HepG2 (cell line): ENCODE data around the gene CCDC197. TPM values are rescaled to one million over a fixed set of nuclear protein-coding genes. Genes with fewer than 3 reads are reported as not detected.

Experiments
- ATAC-seq: fragments of 200-7000 bp; cut with Tn5 transposase; 3 replicates; pipeline ENCODE4 v1.9.1; 2020; ENCODE audit warnings: mild to moderate bottlenecking, moderate library complexity
- BruUV-seq: library from RNA; stranded (reverse); fragments of 400-500 nt; replicated peaks from 2 replicates; lab custom pipeline; 2021; lab: Mats Ljungman, UMichigan
- CTCF ChIA-PET: fragments of 300-600 bp; formaldehyde crosslinking; extraction: SDS; loops from one replicate; lab custom pipeline; 2021; ENCODE audit warnings: low total read pairs, inconsistent platforms, low intra/inter-chr PET ratio; lab: Yijun Ruan, JAX
- POLR2A ChIA-PET: fragments of 350-600 bp; sonication (Branson Sonifier 250); formaldehyde crosslinking; loops from one replicate; lab custom pipeline; 2020; ENCODE audit warnings: antibody characterized with exemption, inconsistent platforms; lab: Yijun Ruan, JAX
- DNase-seq: peaks from one replicate; pipeline ENCODE4 v3.0.0-alpha.2; 2015; ENCODE audit warnings: low spot score
- FAIRE-seq: peaks from 3 replicates; lab custom pipeline; 2011; peaks lifted over from hg19 to GRCh38; lab: Jason Lieb, UNC
- H2AFZ ChIP-seq: one replicate; pipeline ENCODE4 v1.6.1; 2011; ENCODE audit warnings: low read length, inconsistent platforms
- H3K27ac ChIP-seq: fragments of 300-600 bp; 3 replicates; pipeline ENCODE4 v1.8.0; 2011; ENCODE audit warnings: mixed run types, mild to moderate bottlenecking, mixed read lengths, low read length, inconsistent platforms; ENCODE audit not compliant: insufficient read depth; ENCODE audit errors: extremely low read length
- H3K27me3 ChIP-seq, 2 experiments: fragments of 200-600 bp in 1 of 2; 2 replicates in 1 of 2; 3 replicates in 1 of 2; pipeline versions ENCODE4 v1.6.0 to v1.8.0; 2011; ENCODE audit warnings: low read length in 2 of 2, mild to moderate bottlenecking in 2 of 2, moderate library complexity in 2 of 2, inconsistent platforms in 1 of 2; ENCODE audit not compliant: insufficient read depth in 2 of 2, control insufficient read depth in 1 of 2
- H3K36me3 ChIP-seq, 2 experiments: fragments of 200-600 bp in 1 of 2; replicated peaks in 1 of 2; 2 replicates in 1 of 2; 3 replicates in 1 of 2; pipeline versions ENCODE4 v1.5.1 to v1.8.0; 2011; ENCODE audit warnings: low read length in 2 of 2, inconsistent platforms in 1 of 2; ENCODE audit not compliant: insufficient read depth in 2 of 2, control insufficient read depth in 1 of 2
- H3K4me1 ChIP-seq: 2 replicates; pipeline ENCODE4 v1.5.1; 2012; ENCODE audit warnings: low read length, inconsistent platforms; ENCODE audit not compliant: insufficient read depth
- H3K4me2 ChIP-seq: 2 replicates; pipeline ENCODE4 v1.6.0; 2011; ENCODE audit warnings: low read depth, low read length, inconsistent platforms
- H3K4me3 ChIP-seq, 3 experiments: fragments of 200-600 bp in 1 of 3; sonication (generic), shearing (Covaris generic) in 1 of 3; replicated peaks in 1 of 3; 2 replicates each; pipeline ENCODE4 v1.5.1; 2011 to 2016; ENCODE audit warnings: low read length in 3 of 3, inconsistent platforms in 2 of 3, low read depth in 2 of 3, mild to moderate bottlenecking in 2 of 3, control low read depth in 1 of 3, mixed read lengths in 1 of 3; ENCODE audit not compliant: insufficient read depth in 1 of 3
- H3K79me2 ChIP-seq: one replicate; pipeline ENCODE4 v1.6.1; 2011; ENCODE audit warnings: low read length, inconsistent platforms; ENCODE audit not compliant: insufficient read depth
- H3K9ac ChIP-seq: 2 replicates; pipeline ENCODE4 v1.6.0; 2011; ENCODE audit warnings: mild to moderate bottlenecking, low read depth, low read length, inconsistent platforms; ENCODE audit not compliant: insufficient read depth
- H3K9me3 ChIP-seq: 2 replicates; pipeline ENCODE4 v1.5.1; 2012; ENCODE audit warnings: mild to moderate bottlenecking, low read length
- H4K20me1 ChIP-seq: 2 replicates; pipeline ENCODE4 v1.6.0; 2011; ENCODE audit warnings: inconsistent platforms, mild to moderate bottlenecking, low read length, moderate library complexity; ENCODE audit not compliant: insufficient read depth
- ATF7 ChIP-seq, 2 experiments: fragments of 450-650 bp in 1 of 2; sonication (generic) in 1 of 2; formaldehyde crosslinking in 1 of 2; IDR thresholded peaks; 2 replicates each; pipeline versions ENCODE4 v1.4.0 to v1.6.1; 2016 to 2020; ENCODE audit warnings: antibody characterized with exemption in 1 of 2, mild to moderate bottlenecking in 1 of 2, missing genetic modification reagents in 1 of 2
- CREB1 ChIP-seq, 2 experiments: fragments of 450-650 bp in 1 of 2; IDR thresholded peaks; 2 replicates each; pipeline ENCODE4 v1.6.1; 2016 to 2017; ENCODE audit warnings: control low read depth in 1 of 2, mild to moderate bottlenecking in 1 of 2, missing compliant biosample characterization in 1 of 2, missing genetic modification characterization in 1 of 2
- DRAP1 ChIP-seq: IDR thresholded peaks from 2 replicates; pipeline ENCODE4 v1.6.1; 2016; ENCODE audit warnings: missing genetic modification reagents, missing compliant biosample characterization
- E2F1 ChIP-seq: sonication (generic); formaldehyde crosslinking; IDR thresholded peaks from 2 replicates; pipeline ENCODE4 v1.5.0; 2020; ENCODE audit warnings: missing genetic modification reagents
- FUBP1 ChIP-seq: sonication (generic); formaldehyde crosslinking; IDR thresholded peaks from 2 replicates; pipeline ENCODE4 v1.5.1; 2020; ENCODE audit warnings: missing genetic modification reagents, mild to moderate bottlenecking, borderline replicate concordance
- MAFF ChIP-seq: IDR thresholded peaks from 2 replicates; pipeline ENCODE4 v1.6.1; 2011; ENCODE audit warnings: low read depth, low read length, improper control_type of control experiment
- RBFOX2 ChIP-seq: fragments of 200-400 bp; formaldehyde crosslinking; IDR thresholded peaks from 2 replicates; pipeline ENCODE4 v1.6.1; 2017; ENCODE audit warnings: low read depth, mild to moderate bottlenecking, low read length
- RBM22 ChIP-seq: fragments of 200-400 bp; formaldehyde crosslinking; optimal IDR thresholded peaks from 2 replicates; pipeline ENCODE3; 2017; ENCODE audit warnings: mild to moderate bottlenecking, low read length, moderate library complexity
- SOX13 ChIP-seq, 3 experiments: fragments of 450-650 bp in 1 of 3; sonication (generic) in 1 of 3; formaldehyde crosslinking in 1 of 3; IDR thresholded peaks in 2 of 3; conservative IDR thresholded peaks in 1 of 3; 2 replicates each; pipeline versions ENCODE4 v1.5.0 to v1.6.1; 2016 to 2020; ENCODE audit warnings: antibody characterized with exemption in 1 of 3, mild to moderate bottlenecking in 1 of 3, missing compliant biosample characterization in 1 of 3, missing genetic modification reagents in 1 of 3, moderate library complexity in 1 of 3
- SRF ChIP-seq: IDR thresholded peaks from 2 replicates; pipeline ENCODE4 v1.6.1; 2011; ENCODE audit warnings: mild to moderate bottlenecking, low read depth, low read length, moderate library complexity
- ZFY ChIP-seq: sonication (generic); formaldehyde crosslinking; IDR thresholded peaks from 2 replicates; pipeline ENCODE4 v1.4.0; 2020; ENCODE audit warnings: missing genetic modification reagents
- ZSCAN12 ChIP-seq: sonication (generic); formaldehyde crosslinking; IDR thresholded peaks from 2 replicates; pipeline ENCODE4 v1.9.0; 2021; ENCODE audit warnings: mild to moderate bottlenecking, missing genetic modification reagents
- WGBS: methylation state at CpG from one replicate; pipeline ENCODE4 v1.1.6; 2017; ENCODE audit warnings: low lambda C conversion rate; 5-methylcytosine and 5-hydroxymethylcytosine counted together
- in situ Hi-C: cut with HindIII; loops from 2 replicates; pipeline ENCODE4 v1.10.0; 2017; ENCODE audit warnings: low pct_unique_long_range_greater_than_20kb; ENCODE audit not compliant: extremely low pct_ligation_motif_present
- intact Hi-C: fragments of 100-400 bp; cut with micrococcal nuclease; formaldehyde crosslinking; loops from one replicate; pipeline ENCODE4 v1.10.0; 2022; ENCODE audit not compliant: unreplicated experiment
- polyA plus RNA-seq, 8 experiments: library from polyadenylated mRNA; depleted of rRNA in 3 of 8; stranded (reverse) in 7 of 8; unstranded in 1 of 8; fragments of >200 nt; fragmentation: Illumina TruSeq in 4 of 8; extraction: Trizol in 4 of 8; gene quantifications; 2 replicates each; pipeline versions ENCODE4 v1.2.1 to v1.2.3, GENCODE V29; 2011 to 2016; ENCODE audit warnings: low read depth in 4 of 8, missing spikeins in 1 of 8, mixed read lengths in 1 of 8; ENCODE audit not compliant: insufficient read depth in 1 of 8
- total RNA-seq, 5 experiments: library from RNA; depleted of rRNA; stranded (reverse); fragments of >200 nt; fragmentation: Illumina TruSeq; extraction: Trizol; gene quantifications; 2 replicates each; pipeline ENCODE4 v1.2.3, GENCODE V29; 2016; ENCODE audit warnings: low read depth in 1 of 5

CCDC197 gene
- total and polyA plus RNA-seq, 2 of the 13 experiments (the other 11 are each of a cell fraction or from before 2014, with no cell fraction given): 0.11 to 0.13 TPM

GRCh38 chr14:93975791-93976476, 21.2 kb upstream of the CCDC197 start (continued):
- no peak for TF ChIP-seq E2F1 (CRISPR knock-in tag)
- no peak for TF ChIP-seq DRAP1 (CRISPR knock-in tag)
- no peak for TF ChIP-seq FUBP1 (CRISPR knock-in tag)
- TF ChIP-seq SOX13 (IDR thresholded peaks at IDR 0.05): no peak
- no peak for TF ChIP-seq SOX13 (CRISPR knock-in tag; conservative IDR thresholded peaks at IDR 0.05 in 1 of 2, IDR thresholded peaks at IDR 0.05 in 1 of 2)

GRCh38 chr14:93976477-93977057, 20.5 kb upstream of the CCDC197 start, which contains the start of gene ASB2:
Gene ASB2 (minus strand): TSS chr14:93976570. CDS start chr14:93964539, 12,031 bp downstream.
- TF ChIP-seq ZSCAN12 (CRISPR knock-in tag) (no peak), ZFY (no peak), RBFOX2 (no peak), CREB1 (IDR thresholded peaks at IDR 0.05) (peak; percentile 40), CREB1 (CRISPR knock-in tag; IDR thresholded peaks at IDR 0.05) (no peak), SRF (peak; percentile 76; the same call in 1 of the 2 replicates), MAFF (no peak), ATF7 (IDR thresholded peaks at IDR 0.05) (0 out of 2 replicates have a peak, but pooled peaks have one; percentile 10), ATF7 (CRISPR knock-in tag; IDR thresholded peaks at IDR 0.05) (no peak), RBM22 (no peak)
- DNase-seq: no peak
- no peak within 1 kb of the TSS for H3K4me2 ChIP-seq
- no peaks in the 10 kb centered on the region for H3K9me3 ChIP-seq
- ChIA-PET CTCF (no interaction called here), POLR2A (no interaction called here)
- ATAC-seq: no peak
- intact Hi-C loops (no loop called here), in situ Hi-C loops (no loop called here)
- H3K4me3 ChIP-seq: no peak within 1 kb of the TSS
- peaks cover 41% of the 10 kb centered on the region for H3K4me1 ChIP-seq
- H3K36me3 ChIP-seq: no peaks in the 10 kb centered on the region
- no TSS peak for BruUV-seq
- no peak within 1 kb of the TSS for H2AFZ ChIP-seq
- no peaks in the 10 kb centered on the region for H4K20me1 ChIP-seq
- no peak within 1 kb of the TSS for H3K27ac ChIP-seq
- WGBS: 37% methylated on average over 11 of the region's 12 CpGs
- H3K79me2 ChIP-seq: no peaks in the 10 kb centered on the region
- H3K27me3 ChIP-seq: peaks cover 10 to 64% of the 10 kb centered on the region in 2 experiments
- FAIRE-seq: no peak
- no peak within 1 kb of the TSS for H3K9ac ChIP-seq
